H1 (cell line): ENCODE results near the gene KIR3DL3. TPM values are rescaled to one million over a fixed set of nuclear protein-coding genes. Genes with fewer than 3 reads are reported as not detected.

Experiments
- CTCF ChIA-PET: fragments of 300-600 bp; sonication (Branson Sonifier 250); formaldehyde crosslinking; loops from one replicate; lab custom pipeline; 2021; ENCODE audit not compliant: partially characterized antibody; lab: Charles Lee
- POLR2A ChIA-PET: fragments of 300-600 bp; sonication (Branson Sonifier 250); formaldehyde crosslinking; loops from one replicate; lab custom pipeline; 2021; ENCODE audit warnings: inconsistent platforms; ENCODE audit not compliant: partially characterized antibody; lab: Charles Lee
- DNase-seq, 2 experiments: peaks; one replicate each; pipeline versions ENCODE4 v3.0.0 to v3.0.0-alpha.2; 2010 to 2022; ENCODE audit warnings: low spot score in 2 of 2, low read depth in 1 of 2, mixed read lengths in 1 of 2
- FAIRE-seq: peaks from 2 replicates; lab custom pipeline; 2011; peaks lifted over from hg19 to GRCh38; lab: Jason Lieb, UNC
- H2AFZ ChIP-seq: 2 replicates; pipeline ENCODE4 v1.8.1; 2012; ENCODE audit warnings: low read length, inconsistent platforms
- H2AK5ac ChIP-seq: 2 replicates; pipeline ENCODE4 v1.6.1; 2013; ENCODE audit warnings: low read depth, low read length
- H2BK120ac ChIP-seq: replicated peaks from 2 replicates; pipeline ENCODE3; 2013; ENCODE audit warnings: low read depth, low read length, inconsistent platforms
- H2BK12ac ChIP-seq: 2 replicates; pipeline ENCODE4 v1.6.1; 2013; ENCODE audit warnings: low read depth, low read length
- H2BK15ac ChIP-seq: 2 replicates; pipeline ENCODE4 v1.6.1; 2013; ENCODE audit warnings: low read length
- H2BK20ac ChIP-seq: 2 replicates; pipeline ENCODE4 v1.6.1; 2013; ENCODE audit warnings: low read length
- H2BK5ac ChIP-seq: 2 replicates; pipeline ENCODE4 v1.6.1; 2013; ENCODE audit warnings: low read depth, low read length
- H3K14ac ChIP-seq: 2 replicates; pipeline ENCODE4 v1.6.1; 2013; ENCODE audit warnings: inconsistent platforms; ENCODE audit not compliant: insufficient read length
- H3K18ac ChIP-seq: 2 replicates; pipeline ENCODE4 v1.6.1; 2013; ENCODE audit warnings: low read length; ENCODE audit errors: extremely low read depth
- H3K23ac ChIP-seq: 2 replicates; pipeline ENCODE4 v1.6.1; 2013; ENCODE audit warnings: inconsistent platforms; ENCODE audit not compliant: insufficient read length
- H3K23me2 ChIP-seq: 2 replicates; pipeline ENCODE4 v1.6.1; 2013; ENCODE audit warnings: low read depth, low read length
- H3K27ac ChIP-seq: 2 replicates; pipeline ENCODE4 v1.6.1; 2011; ENCODE audit warnings: low read depth, low read length, inconsistent platforms
- H3K27me3 ChIP-seq, 4 experiments: replicated peaks in 1 of 4; 1 replicate in 1 of 4; 2 replicates in 3 of 4; pipeline versions ENCODE4 v1.6.1 to v1.8.1; 2011 to 2013; ENCODE audit warnings: low read length in 3 of 4, mild to moderate bottlenecking in 3 of 4, inconsistent platforms in 2 of 4, mixed read lengths in 2 of 4, moderate library complexity in 1 of 4; ENCODE audit not compliant: control insufficient read depth in 3 of 4, insufficient read depth in 3 of 4; ENCODE audit errors: extremely low read depth in 1 of 4
- H3K36me3 ChIP-seq, 4 experiments: 2 replicates each; pipeline versions ENCODE4 v1.6.1 to v1.8.1; 2011 to 2013; ENCODE audit warnings: mild to moderate bottlenecking in 4 of 4, low read length in 3 of 4, moderate library complexity in 2 of 4, control low read depth in 1 of 4, inconsistent platforms in 1 of 4; ENCODE audit not compliant: insufficient read depth in 4 of 4, control insufficient read depth in 2 of 4
- H3K4ac ChIP-seq: replicated peaks from 2 replicates; pipeline ENCODE3; 2013; ENCODE audit warnings: low read length, low read depth, mixed read lengths, inconsistent platforms; ENCODE audit not compliant: insufficient read length
- H3K4me1 ChIP-seq, 4 experiments: replicated peaks in 1 of 4; 1 replicate in 1 of 4; 2 replicates in 3 of 4; pipeline versions ENCODE4 v1.6.1 to v1.8.1; 2011 to 2013; ENCODE audit warnings: low read length in 3 of 4, inconsistent platforms in 2 of 4, mixed read lengths in 1 of 4; ENCODE audit not compliant: insufficient read depth in 4 of 4, control insufficient read depth in 3 of 4
- H3K4me2 ChIP-seq, 2 experiments: 2 replicates each; pipeline versions ENCODE4 v1.6.1 to v1.8.1; 2011 to 2013; ENCODE audit warnings: low read depth in 2 of 2, low read length in 2 of 2, control low read depth in 1 of 2, inconsistent platforms in 1 of 2, mild to moderate bottlenecking in 1 of 2; ENCODE audit not compliant: insufficient read depth in 1 of 2
- H3K4me3 ChIP-seq, 4 experiments: fragments of 200-600, 300-600 bp in 1 of 4; sonication (generic), shearing (Covaris generic), sonication (Bioruptor Twin) in 1 of 4; 2 replicates each; pipeline versions ENCODE4 v1.5.1 to v1.8.1; 2011 to 2016; ENCODE audit warnings: low read length in 4 of 4, low read depth in 3 of 4, control low read depth in 2 of 4, inconsistent platforms in 2 of 4, mild to moderate bottlenecking in 2 of 4, mixed read lengths in 1 of 4, moderate library complexity in 1 of 4; ENCODE audit not compliant: insufficient read depth in 2 of 4; ENCODE audit errors: extremely low read depth in 1 of 4
- H3K56ac ChIP-seq: replicated peaks from 2 replicates; pipeline ENCODE3; 2013; ENCODE audit warnings: low read depth, mild to moderate bottlenecking, mixed read lengths, low read length, inconsistent platforms; ENCODE audit not compliant: insufficient read length
- H3K79me1 ChIP-seq: 2 replicates; pipeline ENCODE4 v1.6.1; 2013; ENCODE audit warnings: low read depth, low read length, control low read depth
- H3K79me2 ChIP-seq, 2 experiments: 2 replicates each; pipeline versions ENCODE4 v1.6.1 to v1.8.1; 2012 to 2013; ENCODE audit warnings: low read length in 2 of 2, mild to moderate bottlenecking in 2 of 2, inconsistent platforms in 1 of 2; ENCODE audit not compliant: insufficient read depth in 2 of 2, control insufficient read depth in 1 of 2
- H3K9ac ChIP-seq, 4 experiments: replicated peaks in 1 of 4; 1 replicate in 1 of 4; 2 replicates in 3 of 4; pipeline versions ENCODE4 v1.6.1 to v1.8.1; 2011 to 2013; ENCODE audit warnings: low read depth in 3 of 4, low read length in 3 of 4, control low read depth in 2 of 4, mild to moderate bottlenecking in 2 of 4, moderate library complexity in 2 of 4, inconsistent platforms in 1 of 4; ENCODE audit errors: extremely low read depth in 1 of 4
- H3K9me3 ChIP-seq, 2 experiments: 2 replicates each; pipeline versions ENCODE4 v1.6.1 to v1.8.1; 2012 to 2013; ENCODE audit warnings: mild to moderate bottlenecking in 2 of 2, moderate library complexity in 2 of 2, control low read depth in 1 of 2, inconsistent platforms in 1 of 2, low read depth in 1 of 2, low read length in 1 of 2, mixed read lengths in 1 of 2; ENCODE audit not compliant: insufficient read depth in 2 of 2
- H4K20me1 ChIP-seq, 2 experiments: replicated peaks in 1 of 2; 2 replicates each; pipeline versions ENCODE3 to v1.8.1; 2011 to 2013; ENCODE audit warnings: inconsistent platforms in 2 of 2, low read length in 2 of 2, mild to moderate bottlenecking in 1 of 2; ENCODE audit not compliant: insufficient read depth in 2 of 2, control insufficient read depth in 1 of 2
- H4K5ac ChIP-seq: 2 replicates; pipeline ENCODE4 v1.6.1; 2013; ENCODE audit warnings: low read length, low read depth, mixed read lengths, inconsistent platforms; ENCODE audit not compliant: insufficient read length
- H4K8ac ChIP-seq: 2 replicates; pipeline ENCODE4 v1.8.0; 2013; ENCODE audit warnings: mild to moderate bottlenecking, moderate library complexity, low read length, inconsistent platforms; ENCODE audit not compliant: insufficient read depth; ENCODE audit errors: extremely low read depth
- H4K91ac ChIP-seq: replicated peaks from 2 replicates; pipeline ENCODE3; 2013; ENCODE audit warnings: low read length, mixed read lengths, inconsistent platforms; ENCODE audit not compliant: insufficient read length
- EP300 ChIP-seq, 2 experiments: IDR thresholded peaks; 1 replicate in 1 of 2; 2 replicates in 1 of 2; pipeline ENCODE4 v1.6.1; 2011 to 2012; ENCODE audit warnings: low read depth in 2 of 2, low read length in 2 of 2, mild to moderate bottlenecking in 2 of 2, borderline replicate concordance in 1 of 2, inconsistent platforms in 1 of 2, moderate library complexity in 1 of 2
- POU5F1 ChIP-seq: IDR thresholded peaks from 2 replicates; pipeline ENCODE4 v1.6.1; 2011; ENCODE audit warnings: low read depth, mild to moderate bottlenecking, low read length, moderate library complexity
- SIX5 ChIP-seq: IDR thresholded peaks from 2 replicates; pipeline ENCODE4 v1.6.1; 2011; ENCODE audit warnings: mild to moderate bottlenecking, low read depth, low read length
- TEAD4 ChIP-seq: IDR thresholded peaks from 2 replicates; pipeline ENCODE4 v1.6.1; 2012; ENCODE audit warnings: low read depth, low read length, inconsistent platforms, mixed read lengths
- WGBS, 2 experiments: shearing (Covaris generic) in 1 of 2; methylation state at CpG; one replicate each; pipeline versions ENCODE4 v1.1.6 to v1.1.7; 2013 to 2015; ENCODE audit warnings: low lambda C conversion rate in 2 of 2, mixed read lengths in 2 of 2, inconsistent platforms in 1 of 2, low coverage in 1 of 2, missing lambda C conversion rate in 1 of 2; ENCODE audit not compliant: insufficient replicate concordance in 2 of 2, insufficient coverage in 1 of 2, insufficient read length in 1 of 2; ENCODE audit errors: extremely low coverage in 1 of 2, missing lambda C conversion rate in 1 of 2; 5-methylcytosine and 5-hydroxymethylcytosine counted together
- polyA plus RNA-seq, 7 experiments: library from polyadenylated mRNA; depleted of rRNA in 3 of 7; stranded (reverse) in 5 of 7; unstranded in 2 of 7; fragments of >200 nt in 5 of 7; fragments of 200-250 nt in 2 of 7; gene quantifications; 1 replicate in 5 of 7; 2 replicates in 1 of 7; 4 replicates in 1 of 7; pipeline versions ENCODE4 v1.2.1 to v1.2.3, GENCODE V29; 2011 to 2013; ENCODE audit warnings: missing spikeins in 2 of 7, mixed read lengths in 2 of 7
- total RNA-seq: library from RNA; stranded (reverse); fragmentation: NEBNext Ultra II Directional; extraction: Animal tissue kit (Norgen Biotek cat#: 25700); gene quantifications from 2 replicates; pipeline ENCODE4 v1.2.1, GENCODE V29; 2021

The KIR3DL3 gene
- total and polyA plus RNA-seq, 2 of the 8 experiments (the other 6 are each of a cell fraction or from before 2014, with no cell fraction given): not detected

DNA sequence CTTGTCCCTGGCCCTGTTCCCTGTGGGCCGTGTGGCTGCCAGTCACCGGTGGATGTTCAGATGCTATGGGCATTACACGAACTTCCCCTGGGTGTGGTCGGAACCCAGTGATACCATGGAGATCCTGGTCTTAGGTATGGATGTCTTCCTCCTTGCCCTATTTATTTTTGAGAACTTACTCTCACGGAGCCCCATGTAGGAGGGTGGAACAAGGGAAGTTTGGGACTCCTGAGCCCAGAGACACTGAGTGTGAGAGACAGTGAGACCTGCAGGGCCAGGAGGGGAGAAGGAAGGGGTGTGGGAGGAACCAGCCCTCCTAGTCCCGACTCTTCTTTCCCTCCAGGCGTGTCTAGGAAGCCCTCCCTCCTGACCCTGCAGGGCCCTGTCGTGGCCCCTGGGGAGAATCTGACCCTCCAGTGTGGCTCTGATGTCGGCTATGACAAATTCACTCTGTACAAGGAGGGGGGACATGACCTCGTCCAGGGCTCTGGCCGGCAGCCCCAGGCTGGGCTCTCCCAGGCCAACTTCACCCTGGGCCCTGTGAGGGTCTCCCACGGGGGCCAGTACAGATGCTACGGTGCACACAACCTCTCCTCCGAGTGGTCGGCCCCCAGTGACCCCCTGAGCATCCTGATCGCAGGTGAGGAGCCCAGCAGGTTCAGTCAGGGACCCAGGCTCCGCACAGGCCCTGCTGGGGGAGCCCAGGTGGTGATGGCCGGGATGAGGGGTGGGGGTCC is 14.9 kb upstream of the KIR3DL3 start:
- no peak overlapping the region for H2AFZ ChIP-seq
- no peak for DNase-seq
- POLR2A ChIA-PET: no interaction called here
- H3K79me2 ChIP-seq: no peaks in the 10 kb centered on the region
- H3K4me3 ChIP-seq: no peak overlapping the region
- no peak overlapping the region for H2BK15ac ChIP-seq
- no peak overlapping the region for H3K14ac ChIP-seq
- no peak overlapping the region for H3K23ac ChIP-seq
- no peak overlapping the region for H2BK20ac ChIP-seq
- no peaks in the 10 kb centered on the region for H4K20me1 ChIP-seq
- TF ChIP-seq POU5F1: no peak
- no peak for TF ChIP-seq EP300 (IDR thresholded peaks at IDR 0.05; ENCODE audit: borderline replicate concordance in 1 of 2, low read depth in 2 of 2, low read length in 2 of 2)
- TF ChIP-seq SIX5: no peak
- TF ChIP-seq TEAD4: no peak
- H3K36me3 ChIP-seq: no peaks in the 10 kb centered on the region
- no peak overlapping the region for H3K27ac ChIP-seq
- no peaks in the 10 kb centered on the region for H3K4me1 ChIP-seq
- H3K4ac ChIP-seq: no peak overlapping the region
- no peak overlapping the region for H2BK5ac ChIP-seq
- no peaks in the 10 kb centered on the region for H3K27me3 ChIP-seq
- 71% methylated on average over 15 of the region's 18 CpGs; no CpG with 5 or more reads in 1 of the 2 experiments for WGBS, 2 experiments
- no peaks in the 10 kb centered on the region for H3K23me2 ChIP-seq
- no peak overlapping the region for H4K5ac ChIP-seq
- FAIRE-seq: no peak
- H3K79me1 ChIP-seq: no peaks in the 10 kb centered on the region
- no peak overlapping the region for H3K4me2 ChIP-seq
- no peak overlapping the region for H4K91ac ChIP-seq
- H3K18ac ChIP-seq: no peak overlapping the region
- H3K56ac ChIP-seq: no peak overlapping the region
- CTCF ChIA-PET: no interaction called here
- no peak overlapping the region for H3K9ac ChIP-seq
- H2BK120ac ChIP-seq: no peak overlapping the region
- H2AK5ac ChIP-seq: no peak overlapping the region
- H2BK12ac ChIP-seq: no peak overlapping the region
- H3K9me3 ChIP-seq: peaks cover 38 to 71% of the 10 kb centered on the region in 2 experiments
- no peak overlapping the region for H4K8ac ChIP-seq
